Measurements from ENCODE around the gene PIAS2.

GRCh38 chr18:46958209-46958608 is 40.9 kb upstream of the PIAS2 start:
- TF ChIP-seq ZNF274 (IDR thresholded peaks at IDR 0.05; ENCODE audit: low read depth, low read length) (no peak), SUZ12 (IDR thresholded peaks at IDR 0.05; ENCODE audit: extremely low read depth, insufficient read depth, insufficient read length) (no peak)

All from NT2/D1 (cell line).